COLO668 (cell line): ENCODE measurements around the gene BACH2.
"Not testable (repeated sequence)": the region's sequence is repeated elsewhere in the genome, so short reads cannot be mapped to it uniquely, and the experiment has no call there.

Experiments used
- DNase-seq: peaks from one replicate; lab custom pipeline; 2025; ENCODE audit not compliant: unreplicated experiment; lab: John Stamatoyannopoulos, UW

The BACH2 gene

GRCh38 chr6:90214966-90215365 is 81.7 kb downstream of the BACH2 start:
- DNase-seq: peak; percentile 1

GRCh38 chr6:90214461-90214860 is 82.2 kb downstream of the BACH2 start:
- DNase-seq: no peak

GRCh38 chr6:90212274-90212673 is 84.4 kb downstream of the BACH2 start:
- DNase-seq: no peak

- DNase-seq: no peak
Measured at GRCh38 chr6:90209527-90209926, 87.1 kb downstream of the BACH2 start.

GRCh38 chr6:90208690-90209089 is 88.0 kb downstream of the BACH2 start:
- DNase-seq: not testable (repeated sequence)

GRCh38 chr6:90204327-90205056 is 92.2 kb downstream of the BACH2 start:
- no peak for DNase-seq

- DNase-seq: no peak
Measured at GRCh38 chr6:90203672-90204071, 93.0 kb downstream of the BACH2 start.

- DNase-seq: no peak
Measured at GRCh38 chr6:90202156-90202555, 94.5 kb downstream of the BACH2 start.

- DNase-seq: no peak
Measured at GRCh38 chr6:90199900-90200299, 96.7 kb downstream of the BACH2 start.

GRCh38 chr6:90198758-90199425 is 97.8 kb downstream of the BACH2 start:
- DNase-seq: no peak

GRCh38 chr6:90197854-90198496 is 98.7 kb downstream of the BACH2 start:
- DNase-seq: peak; percentile 5

- DNase-seq: no peak
Measured at GRCh38 chr6:90195094-90195829, 101.4 kb downstream of the BACH2 start.

- DNase-seq: no peak
Measured at GRCh38 chr6:90194371-90194841, 102.2 kb downstream of the BACH2 start.

GRCh38 chr6:90193359-90193758 is 103.3 kb downstream of the BACH2 start:
- no peak for DNase-seq

- DNase-seq: no peak
Measured at GRCh38 chr6:90192857-90193256, 103.8 kb downstream of the BACH2 start.

- no peak for DNase-seq
Measured at GRCh38 chr6:90190752-90191395, 105.8 kb downstream of the BACH2 start.

- DNase-seq: no peak
Measured at GRCh38 chr6:90190131-90190530, 106.5 kb downstream of the BACH2 start.

- DNase-seq: no peak
Measured at GRCh38 chr6:90187437-90188121, 109.1 kb downstream of the BACH2 start.

- peak; percentile 3 for DNase-seq
Measured at GRCh38 chr6:90186637-90187371, 109.8 kb downstream of the BACH2 start.

GRCh38 chr6:90186026-90186425 is 110.6 kb downstream of the BACH2 start:
- no peak for DNase-seq
